Measurements from ENCODE around the gene EFHB.
"Not testable (repeated sequence)": the region's sequence is repeated elsewhere in the genome, so short reads cannot be mapped to it uniquely, and the experiment has no call there.

The EFHB gene

GRCh38 chr3:19920401-19921080 lies 13.5 kb downstream of the EFHB start:
- no peak for DNase-seq

- DNase-seq: no peak
Measured at GRCh38 chr3:19917167-19917566, 16.9 kb downstream of the EFHB start.

DNA sequence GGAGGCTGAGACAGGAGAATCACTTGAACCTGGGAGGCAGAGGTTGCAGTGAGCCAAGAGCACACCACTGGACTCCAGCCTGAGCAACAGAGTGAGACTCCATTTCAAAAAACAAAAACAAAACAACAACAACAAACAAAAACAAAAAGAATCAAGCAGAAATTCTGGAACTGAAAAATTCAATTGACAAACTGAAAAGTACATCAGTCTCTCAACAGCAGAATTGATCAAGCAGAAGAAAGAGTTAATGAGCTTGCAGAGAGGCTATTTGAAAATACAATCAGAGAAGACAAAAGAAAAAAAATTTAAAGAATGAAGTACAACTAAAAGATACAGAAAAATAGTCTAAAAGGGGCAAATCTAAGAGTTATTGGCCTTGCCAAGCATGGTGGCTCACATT lies 22.6 kb downstream of the EFHB start:
- no peak for DNase-seq

- DNase-seq: no peak
Measured at GRCh38 chr3:19907523-19907922, 26.5 kb downstream of the EFHB start.

GRCh38 chr3:19903649-19904048 lies 30.4 kb downstream of the EFHB start:
- no peak for DNase-seq

DNA sequence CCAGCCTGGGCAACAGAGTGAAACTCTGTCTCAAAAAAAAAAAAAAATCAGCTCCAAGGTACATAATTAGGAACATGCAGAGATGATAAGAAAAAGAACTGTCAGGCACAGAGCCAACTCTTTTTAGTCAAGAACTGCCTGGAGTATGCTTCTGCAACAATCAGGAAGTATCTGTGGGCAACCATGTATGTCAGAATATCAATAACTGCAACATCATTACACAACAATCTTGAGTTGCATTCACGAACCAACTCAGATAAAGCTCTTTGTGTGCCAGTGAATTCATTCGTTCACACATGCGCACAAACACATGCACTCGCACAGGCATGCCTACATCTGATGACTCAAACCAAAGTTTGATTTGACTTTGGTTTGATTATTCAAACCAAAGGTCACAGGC lies 32.1 kb downstream of the EFHB start:
- no peak for DNase-seq

DNA sequence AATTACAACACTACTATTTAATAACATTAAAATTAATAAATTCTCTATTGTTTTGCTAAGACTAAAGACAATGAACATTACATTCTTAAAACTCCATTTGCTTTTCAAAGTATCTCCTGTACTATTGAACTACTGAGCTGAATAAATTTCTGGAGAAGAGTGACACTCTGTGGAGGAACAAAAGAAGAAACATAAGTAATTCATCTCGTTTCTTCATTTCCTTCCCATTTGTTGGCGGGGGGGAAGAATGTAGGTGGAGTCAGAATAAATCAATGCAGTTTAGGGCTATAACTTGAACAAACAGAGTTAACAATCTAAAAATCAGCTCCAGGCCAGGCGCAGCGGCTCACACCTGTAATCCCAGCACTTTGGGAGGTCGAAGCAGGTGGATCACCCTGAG lies 32.7 kb downstream of the EFHB start:
- no peak for DNase-seq

DNA sequence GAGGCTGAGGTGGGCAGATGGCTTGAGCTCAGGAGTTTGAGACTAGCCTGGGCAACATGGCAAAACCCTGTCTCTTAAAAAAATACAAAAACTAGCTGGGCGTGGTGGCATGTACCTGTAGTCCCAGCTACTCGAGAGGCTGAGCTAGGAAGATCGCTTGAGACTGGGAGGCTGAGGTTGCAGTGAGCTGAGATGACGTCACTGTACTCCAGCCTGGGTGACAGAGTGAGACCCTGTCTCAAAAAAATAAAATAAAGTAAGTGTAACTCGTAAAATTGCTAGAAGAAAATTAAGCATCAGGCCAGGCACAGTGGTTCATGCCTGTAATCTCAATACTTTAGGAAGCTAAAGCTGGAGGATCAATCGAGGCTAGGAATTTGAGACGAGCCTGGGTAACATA lies 34.2 kb downstream of the EFHB start:
- DNase-seq: not testable (repeated sequence)

DNA sequence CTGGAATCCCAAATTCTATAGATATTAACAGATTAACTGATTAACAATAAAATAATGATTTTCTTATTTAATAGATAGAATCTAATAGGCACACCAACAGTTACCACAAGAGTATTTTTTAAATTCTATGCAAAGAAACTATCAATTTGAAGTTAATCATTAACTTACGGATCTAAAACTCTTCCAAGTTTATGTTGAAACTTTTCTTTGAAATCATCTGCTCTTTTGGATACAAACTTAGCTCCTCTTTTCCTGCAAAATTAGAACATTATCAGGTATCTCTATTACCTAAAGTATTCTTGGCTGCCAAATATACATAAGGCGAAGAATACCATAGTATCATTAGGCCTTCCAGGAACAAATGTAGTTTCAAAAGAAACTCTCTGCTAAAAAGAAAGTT lies 34.8 kb downstream of the EFHB start:
- no peak for DNase-seq

- DNase-seq: no peak
Measured at GRCh38 chr3:19898721-19899120, 35.3 kb downstream of the EFHB start.

- no peak for DNase-seq
Measured at GRCh38 chr3:19891740-19892139, 42.3 kb downstream of the EFHB start.

- no peak for DNase-seq
Measured at GRCh38 chr3:19888428-19889152, 45.4 kb downstream of the EFHB start.

DNA sequence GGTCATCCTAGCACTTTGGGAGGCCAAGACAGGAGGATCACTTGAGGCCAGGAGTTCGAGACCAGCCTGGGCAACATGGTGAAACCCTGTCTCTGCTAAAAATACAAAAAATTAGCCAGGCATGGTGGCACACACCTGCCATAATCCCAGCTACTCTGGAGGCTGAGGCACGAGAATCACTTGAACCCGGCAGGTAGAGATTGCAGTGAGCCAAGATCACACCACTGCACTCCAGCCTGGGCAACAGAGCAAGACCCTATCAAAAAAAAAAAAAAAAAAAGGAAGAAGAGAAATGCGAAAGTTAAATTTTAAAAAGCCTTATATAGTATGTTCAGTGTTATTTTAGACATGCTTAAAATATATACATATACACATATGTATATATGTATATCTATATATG lies 46.9 kb downstream of the EFHB start:
- not testable (repeated sequence) for DNase-seq

DNA sequence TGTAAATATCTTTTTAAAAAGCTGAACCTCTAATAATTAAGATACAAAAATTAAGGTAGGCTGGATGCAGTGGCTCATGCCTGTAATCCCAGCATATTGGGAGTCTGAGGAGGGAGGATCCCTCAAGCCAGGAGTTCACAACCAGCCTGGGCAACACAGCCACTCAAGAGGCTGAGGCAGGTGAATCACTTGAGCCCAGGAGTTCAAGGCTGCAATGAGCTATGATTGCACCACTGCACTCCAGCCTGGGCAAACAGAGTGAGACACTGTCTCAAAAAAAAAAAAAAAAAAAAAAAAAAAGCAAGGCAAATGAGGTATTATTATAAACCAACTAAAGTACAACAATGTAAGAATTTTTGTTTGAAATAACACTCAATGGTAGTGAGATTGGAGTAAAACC lies 47.6 kb downstream of the EFHB start:
- no peak for DNase-seq

DNA sequence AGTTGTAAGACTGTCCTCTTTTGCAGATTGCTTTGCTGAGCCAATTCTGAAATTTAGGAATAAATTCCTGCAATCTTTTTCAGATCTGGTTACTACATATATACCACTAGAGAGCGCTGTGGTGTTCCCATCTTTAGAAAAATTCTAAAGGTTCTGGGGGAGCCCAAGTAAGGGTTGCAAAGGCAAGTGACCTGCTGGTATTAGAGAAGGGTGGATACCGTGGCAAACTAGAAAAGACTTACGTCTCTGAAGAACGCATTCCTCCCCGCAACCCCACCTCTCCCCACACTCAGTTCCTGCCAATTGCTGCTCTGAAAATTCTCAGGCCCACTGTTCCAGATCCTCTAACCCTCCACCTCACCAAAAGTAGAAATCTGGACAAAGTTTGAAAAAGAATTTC lies 48.5 kb downstream of the EFHB start:
- no peak for DNase-seq

- no peak for DNase-seq
Measured at GRCh38 chr3:19881852-19882251, 52.2 kb downstream of the EFHB start.

- DNase-seq: no peak
Measured at GRCh38 chr3:19881036-19881435, 53.0 kb downstream of the EFHB start.

- no peak for DNase-seq
Measured at GRCh38 chr3:19877656-19878055, 56.4 kb downstream of the EFHB start.

- DNase-seq: peak; percentile 33
Measured at GRCh38 chr3:19866751-19867347, 67.2 kb downstream of the EFHB start.

- not testable (repeated sequence) for DNase-seq
Measured at GRCh38 chr3:19855318-19855717, 78.7 kb downstream of the EFHB start.

DNA sequence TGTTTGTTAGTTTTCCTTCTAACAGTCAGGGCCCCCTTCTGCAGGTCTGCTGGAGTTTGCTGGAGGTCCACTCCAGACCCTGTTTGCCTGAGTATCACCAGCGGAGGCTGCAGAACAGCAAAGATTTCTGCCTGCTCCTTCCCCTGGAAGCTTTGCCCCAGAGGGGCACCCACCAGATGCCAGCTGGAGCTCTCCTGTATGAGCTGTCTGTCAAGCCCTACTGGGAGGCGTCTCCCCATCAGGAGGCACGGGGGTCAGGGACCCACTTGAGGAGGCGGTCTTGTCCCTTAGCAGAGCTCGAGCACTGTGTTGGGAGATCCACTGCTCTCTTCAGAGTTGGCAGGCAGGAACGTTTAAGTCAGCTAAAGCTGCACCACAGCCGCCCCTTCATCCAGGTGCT lies 87.4 kb downstream of the EFHB start:
- DNase-seq: not testable (repeated sequence)
